Cardiac atrium fibroblast (primary cell): ENCODE results near the gene COL9A2. TPM values are rescaled to one million over a fixed set of nuclear protein-coding genes. Genes with fewer than 3 reads are reported as not detected.

Experiments
- total RNA-seq: library from RNA; depleted of rRNA; stranded (reverse); fragments of >200 nt; gene quantifications from 2 replicates; pipeline ENCODE4 v1.2.3, GENCODE V29; 2015

COL9A2 gene
- 1.5 and 2.0 TPM in 2 replicates for total RNA-seq

GRCh38 chr1:40316595-40317393 is at the start of gene COL9A2:
COL9A2 (minus strand) TSS chr1:40317286; CDS start chr1:40317197, 89 bp downstream.

DNA sequence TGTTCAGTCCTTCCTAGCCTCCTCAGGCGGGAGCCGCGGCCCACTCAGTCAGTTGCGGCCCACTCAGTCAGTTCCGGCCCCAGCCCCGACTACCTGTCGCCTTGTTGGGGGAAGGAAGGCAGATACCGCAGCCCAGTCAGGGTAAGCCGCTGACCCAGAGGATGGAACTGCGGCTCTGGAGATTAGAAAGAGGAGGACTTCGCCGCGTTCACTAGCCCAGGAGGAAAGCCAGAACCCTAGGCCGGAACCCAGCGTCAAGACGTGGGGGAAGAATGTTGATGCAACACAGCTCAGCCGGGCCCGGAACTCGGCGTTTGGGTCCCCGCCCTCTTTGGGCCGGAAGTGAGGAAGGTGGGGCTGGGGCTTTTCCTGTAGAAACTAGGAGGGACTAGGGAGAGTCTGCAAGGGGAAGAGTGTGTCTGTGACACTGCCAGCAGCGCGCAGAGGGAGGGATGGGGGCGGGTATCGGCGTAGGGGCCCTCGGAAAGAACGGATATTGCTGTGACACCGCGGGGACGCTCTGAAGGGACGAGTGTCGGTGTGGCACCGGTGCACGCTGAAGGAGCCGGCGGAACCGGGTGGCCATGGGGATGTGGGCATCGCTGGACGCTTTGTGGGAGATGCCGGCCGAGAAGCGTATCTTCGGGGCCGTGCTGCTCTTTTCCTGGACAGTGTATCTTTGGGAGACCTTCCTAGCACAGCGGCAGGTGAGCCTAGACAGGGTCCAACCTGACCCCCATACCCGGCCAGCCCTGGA is 59.2 kb downstream of the COL9A2 start, which contains the start of gene ZMPSTE24:
ZMPSTE24 (plus strand) TSS at position 549 of the 757 bp plus-strand sequence; CDS start at position 585, 36 bp downstream.

Other genes starting within 250 kb of the COL9A2 start
- 46.3 and 49.1 TPM in 2 replicates for gene PPT1, start 220.0 kb downstream of the COL9A2 start, total RNA-seq
- gene RLF, start 155.9 kb downstream of the COL9A2 start, total RNA-seq: 14.1 and 15.1 TPM in 2 replicates
- 2.7 TPM in 1 of 2 replicates, not detected in the other for gene TMCO2, start 69.3 kb downstream of the COL9A2 start, total RNA-seq
- 45.9 and 61.9 TPM in 2 replicates for gene ZMPSTE24, start 59.0 kb downstream of the COL9A2 start, total RNA-seq
- 22.7 and 26.4 TPM in 2 replicates for gene SMAP2, start 56.4 kb upstream of the COL9A2 start, total RNA-seq
- gene ZFP69B, start 133.2 kb upstream of the COL9A2 start, total RNA-seq: 2.3 and 3.9 TPM in 2 replicates
- 0.54 and 1.6 TPM in 2 replicates for gene ZFP69, start 160.0 kb upstream of the COL9A2 start, total RNA-seq
- gene EXO5, start 191.5 kb upstream of the COL9A2 start, total RNA-seq: 7.0 and 7.2 TPM in 2 replicates
- gene ZNF684, start 214.4 kb upstream of the COL9A2 start, total RNA-seq: 1.6 and 4.0 TPM in 2 replicates